Thyroid gland (tissue), 4 donors: ENCODE results near the gene NUAK2. TPM values are rescaled to one million over a fixed set of nuclear protein-coding genes. Genes with fewer than 3 reads are reported as not detected.
"Not testable (repeated sequence)": the region's sequence is repeated elsewhere in the genome, so short reads cannot be mapped to it uniquely, and the experiment has no call there.

Experiments
- DNase-seq, 2 donors: peaks; one replicate each; pipeline ENCODE4 v3.0.0-alpha.2; 2019
- H3K27ac ChIP-seq, 3 donors: fragments of 200-600 bp; sonication (generic); 1 replicate in 2 of 3; 2 replicates in 1 of 3; pipeline ENCODE4 v1.5.1; 2016 to 2019; ENCODE audit warnings: mild to moderate bottlenecking in 1 of 3, moderate library complexity in 1 of 3
- H3K27me3 ChIP-seq: fragments of 200-600 bp; sonication (generic); one replicate; pipeline ENCODE4 v1.5.1; 2019
- H3K36me3 ChIP-seq, 2 donors: fragments of 200-600 bp; sonication (generic); one replicate each; pipeline ENCODE4 v1.5.1; 2016 to 2019
- H3K4me1 ChIP-seq, 2 donors: fragments of 200-600 bp; sonication (generic); one replicate each; pipeline ENCODE4 v1.5.1; 2017 to 2019
- H3K4me3 ChIP-seq, 3 donors: fragments of 200-600 bp; sonication (generic); replicated peaks in 1 of 3; 1 replicate in 2 of 3; 2 replicates in 1 of 3; pipeline ENCODE4 v1.5.1; 2016; ENCODE audit warnings: mild to moderate bottlenecking in 1 of 3
- H3K9me3 ChIP-seq: fragments of 200-600 bp; sonication (generic); one replicate; pipeline ENCODE4 v1.5.1; 2017
- CTCF ChIP-seq, 6 experiments: fragments of 200-600 bp in 3 of 6; fragments of 450-650 bp in 3 of 6; sonication (generic) in 3 of 6; IDR thresholded peaks; one replicate each; pipeline ENCODE4 v1.5.1; 2016 to 2019; ENCODE audit warnings: antibody characterized with exemption in 6 of 6, mild to moderate bottlenecking in 2 of 6, inconsistent platforms in 1 of 6, moderate library complexity in 1 of 6
- POLR2A ChIP-seq, 2 donors: fragments of 450-650 bp; IDR thresholded peaks; one replicate each; pipeline ENCODE4 v1.6.1; 2017; ENCODE audit warnings: antibody characterized with exemption in 2 of 2, mild to moderate bottlenecking in 2 of 2, moderate library complexity in 1 of 2
- WGBS, 2 donors: methylation state at CpG; one replicate each; pipeline ENCODE4 v1.1.5; 2017; 5-methylcytosine and 5-hydroxymethylcytosine counted together
- intact Hi-C: fragments of 100-400 bp; cut with DNase I; formaldehyde crosslinking; loops from one replicate; pipeline ENCODE4 v1.15.1; 2023
- total RNA-seq, 4 donors: library from RNA; depleted of rRNA; stranded (reverse); fragments of >200 nt; gene quantifications; one replicate each; pipeline ENCODE4 v1.2.3, GENCODE V29; 2016

Gene NUAK2
- total RNA-seq, 4 donors from 2014 or later = 16.8 to 41.0 (median 26.8) TPM

- H3K4me1 ChIP-seq = peaks cover 55 to 90% of the 10 kb centered on the region in 2 donors
- H3K4me3 ChIP-seq = no peak overlapping the region
- DNase-seq = peak; percentile 93 to 95
- 43 to 46% methylated on average over 7 to 9 of the region's 9 CpGs for WGBS, 2 donors
- H3K36me3 ChIP-seq = peaks cover 4% of the 10 kb centered on the region in 2 donors
- intact Hi-C loops = no loop called here
- H3K27ac ChIP-seq = peak overlapping the region; percentile 94 to 95 (median 95)
- TF ChIP-seq POLR2A (IDR thresholded peaks at IDR 0.05) (peak in 1 of 2 donors; percentile 58), CTCF (IDR thresholded peaks at IDR 0.05) (no peak)
- no peaks in the 10 kb centered on the region for H3K9me3 ChIP-seq
- no peaks in the 10 kb centered on the region for H3K27me3 ChIP-seq
These were observed 23.2 kb downstream of the NUAK2 start for GRCh38 chr1:205298191-205298994.

GRCh38 chr1:205297546-205298177 is 23.9 kb downstream of the NUAK2 start:
- H3K9me3 ChIP-seq, H3K36me3 ChIP-seq, intact Hi-C loops, H3K27me3 ChIP-seq, H3K4me3 ChIP-seq: not testable (repeated sequence)
- Histone ChIP-seq H3K27ac (peak overlapping the region; percentile 94 to 95 (median 95)), H3K4me1 (peaks cover 52 to 83% of the 10 kb centered on the region in 2 donors)
- peak in 1 of 2 donors; percentile 49 for DNase-seq
- 66 to 79% methylated on average over 5 of the region's 5 CpGs for WGBS, 2 donors

- peak overlapping the region in 2 of 3 donors; percentile 74 to 81 for H3K27ac ChIP-seq
These were observed 25.4 kb downstream of the NUAK2 start for GRCh38 chr1:205296154-205296553.

GRCh38 chr1:205294934-205295333 is 26.6 kb downstream of the NUAK2 start:
- intact Hi-C loops = no loop called here
- Histone ChIP-seq H3K9me3 (no peaks in the 10 kb centered on the region), H3K27me3 (no peaks in the 10 kb centered on the region), H3K4me3 (no peak overlapping the region), H3K36me3 (no peaks in the 10 kb centered on the region), H3K27ac (peak overlapping the region; percentile 32 to 81 (median 74)), H3K4me1 (peaks cover 28 to 60% of the 10 kb centered on the region in 2 donors)
- 86 to 88% methylated on average over 5 of the region's 5 CpGs for WGBS, 2 donors
- DNase-seq = no peak
- TF ChIP-seq POLR2A (IDR thresholded peaks at IDR 0.05) = no peak
- no peak for TF ChIP-seq CTCF (IDR thresholded peaks at IDR 0.05)

More at GRCh38 chr1:205296154-205296553, 25.4 kb downstream of the NUAK2 start:
- no peak for TF ChIP-seq CTCF (IDR thresholded peaks at IDR 0.05)
- no peak for TF ChIP-seq POLR2A (IDR thresholded peaks at IDR 0.05)
- Histone ChIP-seq H3K4me3 (no peak overlapping the region), H3K4me1 (peaks cover 39 to 70% of the 10 kb centered on the region in 2 donors), H3K9me3 (no peaks in the 10 kb centered on the region), H3K36me3 (no peaks in the 10 kb centered on the region), H3K27me3 (no peaks in the 10 kb centered on the region)
- 88 to 94% methylated on average over 2 of the region's 2 CpGs for WGBS, 2 donors
- no peak for DNase-seq
- intact Hi-C loops = no loop called here

- Histone ChIP-seq H3K4me1 (peaks cover 22 to 54% of the 10 kb centered on the region in 2 donors), H3K36me3 (no peaks in the 10 kb centered on the region), H3K9me3 (no peaks in the 10 kb centered on the region), H3K27me3 (no peaks in the 10 kb centered on the region), H3K4me3 (no peak overlapping the region), H3K27ac (peak overlapping the region; percentile 28 to 81 (median 74))
- WGBS, 2 donors = 59 to 78% methylated on average over 6 of the region's 6 CpGs
- no peak for TF ChIP-seq CTCF (IDR thresholded peaks at IDR 0.05)
- no peak for TF ChIP-seq POLR2A (IDR thresholded peaks at IDR 0.05)
- DNase-seq = no peak
- intact Hi-C loops = no loop called here
These were observed 27.2 kb downstream of the NUAK2 start for GRCh38 chr1:205294175-205294917.
